GM10248 (cell line): Measurements from ENCODE around the gene LAYN.

Source experiments
- CTCF ChIA-PET: fragments of 300-600 bp; sonication (Branson Sonifier 250); formaldehyde crosslinking; extraction: SDS; loops from one replicate; lab custom pipeline; 2021; ENCODE audit warnings: antibody characterized with exemption; lab: Yijun Ruan, JAX
- POLR2A ChIA-PET: fragments of 350-650 bp; sonication (Branson Sonifier 250); formaldehyde crosslinking; extraction: SDS; loops from one replicate; lab custom pipeline; 2020; ENCODE audit warnings: antibody characterized with exemption; lab: Yijun Ruan, JAX
- DNase-seq: peaks from one replicate; pipeline ENCODE4 v3.0.0; 2012; ENCODE audit errors: extremely low spot score
- TF ChIP-seq, protein P1 (sequence below): IDR thresholded peaks from 2 replicates; pipeline ENCODE4 v1.5.1; 2012; ENCODE audit warnings: mild to moderate bottlenecking, low read depth; ENCODE audit errors: extremely low read depth, missing control alignments, control extremely low read depth

The LAYN gene

DNA sequence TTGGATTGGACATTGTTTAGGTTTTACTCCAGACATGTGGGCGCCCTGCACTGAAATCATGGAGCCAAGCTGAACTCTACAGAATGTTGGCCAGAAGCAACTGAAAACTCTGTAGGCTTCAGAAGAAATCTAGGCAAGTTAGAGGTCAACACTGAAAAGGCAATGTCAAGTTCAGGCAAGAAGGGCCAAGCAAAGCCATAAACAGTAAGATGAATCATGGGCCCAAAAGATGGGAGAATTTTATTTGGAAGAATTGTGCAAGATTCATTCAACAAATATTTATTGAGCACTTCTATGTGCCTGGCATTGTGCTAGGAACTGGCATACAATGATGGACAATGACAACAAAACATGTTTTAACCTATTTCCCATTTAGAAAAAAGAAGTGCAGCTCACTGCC lies 15.1 kb upstream of the LAYN start:
- ChIA-PET POLR2A (no interaction called here), CTCF (interaction anchor here (1.0 kb wide), 1 partner anchor 8 kb away, joined by 3 read pairs; no protein-coding TSS in a partner anchor)
- TF ChIP-seq, protein P1, sequence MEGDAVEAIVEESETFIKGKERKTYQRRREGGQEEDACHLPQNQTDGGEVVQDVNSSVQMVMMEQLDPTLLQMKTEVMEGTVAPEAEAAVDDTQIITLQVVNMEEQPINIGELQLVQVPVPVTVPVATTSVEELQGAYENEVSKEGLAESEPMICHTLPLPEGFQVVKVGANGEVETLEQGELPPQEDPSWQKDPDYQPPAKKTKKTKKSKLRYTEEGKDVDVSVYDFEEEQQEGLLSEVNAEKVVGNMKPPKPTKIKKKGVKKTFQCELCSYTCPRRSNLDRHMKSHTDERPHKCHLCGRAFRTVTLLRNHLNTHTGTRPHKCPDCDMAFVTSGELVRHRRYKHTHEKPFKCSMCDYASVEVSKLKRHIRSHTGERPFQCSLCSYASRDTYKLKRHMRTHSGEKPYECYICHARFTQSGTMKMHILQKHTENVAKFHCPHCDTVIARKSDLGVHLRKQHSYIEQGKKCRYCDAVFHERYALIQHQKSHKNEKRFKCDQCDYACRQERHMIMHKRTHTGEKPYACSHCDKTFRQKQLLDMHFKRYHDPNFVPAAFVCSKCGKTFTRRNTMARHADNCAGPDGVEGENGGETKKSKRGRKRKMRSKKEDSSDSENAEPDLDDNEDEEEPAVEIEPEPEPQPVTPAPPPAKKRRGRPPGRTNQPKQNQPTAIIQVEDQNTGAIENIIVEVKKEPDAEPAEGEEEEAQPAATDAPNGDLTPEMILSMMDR, result no peak
- DNase-seq, result no peak

DNA sequence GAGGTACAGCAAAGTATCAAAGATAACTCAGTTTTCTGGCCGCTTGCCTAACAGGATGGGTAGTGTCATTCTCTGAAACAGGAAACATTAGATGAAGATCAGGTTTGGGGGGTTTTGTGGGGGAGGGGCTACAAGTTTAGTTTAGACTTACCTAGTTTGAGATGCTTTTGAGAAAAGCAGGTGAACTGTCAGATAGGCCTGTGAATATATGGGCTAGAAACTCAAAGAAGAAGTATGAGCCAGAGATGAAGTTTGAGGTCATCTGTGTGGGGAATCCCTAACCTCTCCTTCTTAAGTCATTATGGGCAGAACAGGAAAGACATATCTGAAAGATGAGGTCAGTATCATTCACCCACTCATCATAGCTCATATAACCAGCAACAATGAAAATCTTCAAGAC lies 14.0 kb upstream of the LAYN start:
- ChIA-PET POLR2A (no interaction called here), CTCF (no interaction called here)
- TF ChIP-seq, protein P1, result no peak
- DNase-seq, result peak; percentile 46

DNA sequence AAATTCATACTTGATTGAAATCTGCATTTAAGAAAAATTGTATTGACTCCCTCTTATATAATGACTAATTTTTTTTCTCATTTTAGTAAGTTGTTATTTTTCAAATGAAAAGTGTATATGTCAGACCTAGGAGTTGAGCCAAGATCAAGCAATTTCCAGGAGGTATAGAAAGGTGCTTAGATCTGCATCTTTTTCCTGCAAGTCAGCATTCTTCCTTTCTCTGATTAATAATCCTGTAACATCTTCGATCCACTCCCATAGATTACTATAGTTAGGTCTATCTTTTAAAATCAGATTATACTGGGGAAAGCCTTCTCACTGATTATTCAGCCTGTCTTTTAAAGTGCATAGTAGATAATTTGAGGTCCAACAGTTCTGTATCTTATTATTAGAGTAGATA lies 13.2 kb upstream of the LAYN start:
- TF ChIP-seq, protein P1, result no peak
- ChIA-PET CTCF (no interaction called here), POLR2A (no interaction called here)
- DNase-seq, result no peak

DNA sequence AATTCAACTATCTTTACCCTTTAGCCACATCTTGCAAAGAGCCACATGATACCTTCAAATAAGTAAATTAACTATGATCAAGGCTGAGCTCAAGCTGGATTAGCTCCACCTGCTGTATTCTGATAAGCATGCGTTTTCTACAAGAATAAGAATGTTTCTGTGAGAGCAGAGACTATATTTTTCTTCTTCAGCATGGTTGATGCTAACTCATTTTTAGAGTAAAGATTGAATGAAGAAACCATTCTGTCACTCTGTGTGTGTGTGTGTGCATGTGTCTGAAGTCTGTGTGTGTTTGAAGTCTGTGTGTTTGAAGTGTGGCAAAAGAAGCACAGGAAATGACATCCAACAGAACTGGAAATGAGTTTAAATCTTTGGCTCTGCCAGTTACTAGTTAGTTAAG lies 12.0 kb upstream of the LAYN start:
- POLR2A ChIA-PET, result no interaction called here

DNA sequence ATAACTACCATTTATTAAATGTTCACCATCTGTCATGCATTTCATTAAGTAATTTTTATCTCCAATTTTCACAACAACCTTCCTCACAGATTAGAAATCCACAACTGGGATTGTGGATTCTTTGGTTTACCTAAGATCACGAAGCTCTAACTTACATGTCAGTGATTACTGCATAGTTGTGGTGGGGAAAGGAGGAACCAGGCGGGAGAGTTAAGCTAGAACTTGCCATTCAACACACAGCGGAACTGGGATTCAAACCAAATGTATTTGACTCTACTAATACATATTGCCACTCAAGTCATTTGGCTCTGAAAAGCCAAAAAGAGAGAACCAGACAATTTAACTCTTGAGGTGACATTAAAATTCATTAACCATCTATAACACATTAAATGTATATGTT lies 10.4 kb upstream of the LAYN start:
- CTCF ChIA-PET, result interaction anchor here (0.7 kb wide), 1 partner anchor 13 kb away, joined by 3 read pairs; no protein-coding TSS in a partner anchor
- no peak for DNase-seq
- TF ChIP-seq, protein P1, result no peak
- POLR2A ChIA-PET, result no interaction called here

More for the DNA sequence above, 12.0 kb upstream of the LAYN start:
- CTCF ChIA-PET, result interaction anchor here (1.7 kb wide), 1 partner anchor 10 kb away, joined by 4 read pairs; no protein-coding TSS in a partner anchor
- TF ChIP-seq, protein P1, result no peak
- DNase-seq, result no peak

DNA sequence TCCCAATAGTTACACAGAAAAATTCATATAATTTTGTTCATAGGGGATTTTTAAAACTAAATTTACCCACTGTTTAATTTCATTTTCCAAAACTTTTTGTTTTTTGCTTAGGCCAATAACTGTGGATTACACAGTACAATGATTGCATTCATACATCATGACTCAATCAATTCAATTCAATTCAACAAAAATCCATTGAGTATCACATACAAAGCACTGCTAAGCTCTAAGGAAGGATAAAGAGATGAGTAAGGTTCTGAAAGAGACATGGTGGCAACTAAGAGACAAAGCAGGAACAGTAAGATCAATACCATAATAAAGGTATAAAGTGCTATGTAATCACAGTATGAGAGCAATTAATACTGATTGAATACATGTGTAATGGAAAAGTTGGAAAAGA lies 9.4 kb upstream of the LAYN start:
- TF ChIP-seq, protein P1, result no peak
- POLR2A ChIA-PET, result no interaction called here
- CTCF ChIA-PET, result interaction anchor here (0.6 to 1.5 kb wide), 5 partner anchors 8 to 85 kb away, joined by 3 to 4 read pairs (median 3); no protein-coding TSS in a partner anchor
- DNase-seq, result no peak
